CD8-positive, alpha-beta memory T cell (primary cell): ENCODE measurements around the gene PRR35. TPM values are rescaled to one million over a fixed set of nuclear protein-coding genes. Genes with fewer than 3 reads are reported as not detected.

ENCODE experiments used
- CTCF ChIA-PET: fragments of 350-600 bp; sonication (Branson Sonifier 250); formaldehyde crosslinking; loops from one replicate; lab custom pipeline; 2021; ENCODE audit warnings: antibody characterized with exemption; lab: Charles Lee
- POLR2A ChIA-PET: fragments of 350-600 bp; sonication (Branson Sonifier 250); formaldehyde crosslinking; loops from one replicate; lab custom pipeline; 2021; ENCODE audit warnings: antibody characterized with exemption; lab: Charles Lee
- DNase-seq, 5 donors: peaks; one replicate each; pipeline versions ENCODE4 v3.0.0 to v3.0.0-alpha.2; 2020 to 2022; ENCODE audit warnings: mixed read lengths in 1 of 5
- H3K27ac ChIP-seq: one replicate; pipeline ENCODE4 v1.7.0; 2013; ENCODE audit warnings: low read depth, mild to moderate bottlenecking, low read length, moderate library complexity
- H3K27me3 ChIP-seq: 2 replicates; pipeline ENCODE4 v1.7.0; 2013; ENCODE audit warnings: low read length, mild to moderate bottlenecking; ENCODE audit not compliant: insufficient read depth, poor library complexity, severe bottlenecking
- H3K36me3 ChIP-seq: 2 replicates; pipeline ENCODE4 v1.7.0; 2013; ENCODE audit warnings: mild to moderate bottlenecking, low read length, moderate library complexity; ENCODE audit not compliant: insufficient read depth
- H3K4me1 ChIP-seq: 2 replicates; pipeline ENCODE4 v1.7.0; 2013; ENCODE audit warnings: mild to moderate bottlenecking, low read length, moderate library complexity; ENCODE audit not compliant: insufficient read depth
- H3K4me3 ChIP-seq: 2 replicates; pipeline ENCODE4 v1.7.0; 2013; ENCODE audit warnings: mild to moderate bottlenecking, low read length
- H3K9me3 ChIP-seq: 2 replicates; pipeline ENCODE4 v1.7.0; 2013; ENCODE audit warnings: mild to moderate bottlenecking, low read length
- H3K27ac Mint-ChIP-seq, 8 donors: one replicate each; pipeline ENCODE4 v1.8.0; 2020 to 2021; ENCODE audit warnings: mixed read lengths in 8 of 8, mild to moderate bottlenecking in 6 of 8, inconsistent platforms in 3 of 8, moderate library complexity in 3 of 8
- H3K27me3 Mint-ChIP-seq, 2 donors: one replicate each; pipeline ENCODE4 v1.8.0; 2020 to 2021; ENCODE audit warnings: mixed read lengths in 2 of 2, mild to moderate bottlenecking in 1 of 2, moderate library complexity in 1 of 2
- H3K36me3 Mint-ChIP-seq, 3 donors: one replicate each; pipeline ENCODE4 v1.8.0; 2020 to 2021; ENCODE audit warnings: mixed read lengths in 3 of 3, inconsistent platforms in 1 of 3, mild to moderate bottlenecking in 1 of 3
- H3K4me1 Mint-ChIP-seq, 3 donors: one replicate each; pipeline ENCODE4 v1.8.0; 2020 to 2021; ENCODE audit warnings: mixed read lengths in 3 of 3, inconsistent platforms in 1 of 3, mild to moderate bottlenecking in 1 of 3
- H3K4me3 Mint-ChIP-seq, 7 donors: one replicate each; pipeline ENCODE4 v1.8.0; 2020 to 2021; ENCODE audit warnings: mixed read lengths in 7 of 7, mild to moderate bottlenecking in 6 of 7, moderate library complexity in 4 of 7, inconsistent platforms in 2 of 7
- H3K9me3 Mint-ChIP-seq, 5 donors: one replicate each; pipeline ENCODE4 v1.8.0; 2020 to 2022; ENCODE audit warnings: mixed read lengths in 5 of 5, mild to moderate bottlenecking in 3 of 5, moderate library complexity in 2 of 5, inconsistent platforms in 1 of 5
- polyA plus RNA-seq: library from polyadenylated mRNA; unstranded; fragments of 300-500 nt; fragmentation: Illumina TruSeq; gene quantifications from one replicate; pipeline ENCODE4 v1.2.3, GENCODE V29; 2021
- total RNA-seq, 2 experiments: library from RNA; stranded (reverse); gene quantifications; one replicate each; pipeline ENCODE4 v1.2.3, GENCODE V29; 2021

Gene PRR35
- total and polyA plus RNA-seq, 3 experiments from 2014 or later = not detected

DNA sequence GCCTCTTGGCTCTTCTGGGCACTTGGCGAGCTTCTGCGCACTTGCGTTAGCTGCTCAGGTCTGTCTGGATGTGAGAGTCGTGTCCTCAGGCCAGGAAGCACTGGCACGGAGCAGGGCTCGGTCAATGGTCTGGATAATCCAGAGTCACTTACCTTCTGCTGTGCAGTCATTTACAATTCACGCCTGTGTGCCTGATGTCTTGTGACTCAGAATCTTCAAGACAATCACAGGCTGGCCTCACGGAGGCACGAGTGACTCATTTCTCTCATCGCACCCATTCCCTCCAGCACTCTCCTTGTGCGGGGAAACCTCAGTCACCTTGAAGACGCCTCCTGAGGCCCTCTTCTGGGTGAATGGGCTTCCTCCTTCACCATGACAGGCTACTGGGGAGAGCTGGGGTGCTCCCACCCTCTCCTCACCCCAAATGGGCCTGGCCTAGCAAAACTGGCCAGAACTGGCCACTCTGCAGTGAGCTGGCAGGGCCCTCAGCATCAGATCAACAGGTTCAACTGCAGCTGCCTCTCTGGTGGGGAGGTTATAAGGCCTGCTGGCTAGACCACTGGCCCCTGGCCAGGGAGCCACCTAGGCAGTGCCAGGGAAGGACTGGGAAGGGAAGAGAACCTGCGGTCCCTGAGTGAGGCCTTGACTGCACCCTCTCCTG lies 34.5 kb upstream of the PRR35 start:
- Histone ChIP-seq H3K4me3 (no peak overlapping the region), H3K27me3 (no peaks in the 10 kb centered on the region), H3K4me1 (peaks cover 35% of the 10 kb centered on the region), H3K36me3 (no peaks in the 10 kb centered on the region), H3K27ac (peak overlapping the region; percentile 81), H3K9me3 (no peaks in the 10 kb centered on the region)
- ChIA-PET CTCF (interaction anchor here (1.2 kb wide), 1 partner anchor 111 kb away, joined by 3 read pairs; the partner anchor contains the start of gene METTL26), POLR2A (no interaction called here)
- Mint-ChIP-seq H3K36me3 (peaks cover 0 to 8% (median 0%) of the 10 kb centered on the region in 3 donors), H3K4me3 (peak overlapping the region; percentile 49 to 93 (median 78)), H3K27ac (peak overlapping the region; percentile 60 to 93 (median 88)), H3K9me3 (no peaks in the 10 kb centered on the region), H3K4me1 (peaks cover 33 to 44% (median 34%) of the 10 kb centered on the region in 3 donors), H3K27me3 (peaks cover 0 to 3% of the 10 kb centered on the region in 2 donors)
- peak in 4 of 5 donors; percentile 15 to 76 (median 30) for DNase-seq

GRCh38 chr16:526181-527014 lies 33.8 kb upstream of the PRR35 start:
- POLR2A ChIA-PET = interaction anchor here (0.8 to 1.3 kb wide), 3 partner anchors 110 to 169 kb away, joined by 3 to 10 read pairs (median 3); partner anchors contain the start of gene METTL26
- peak overlapping the region; percentile 72 for H3K4me3 ChIP-seq
- no peaks in the 10 kb centered on the region for H3K27me3 ChIP-seq
- Mint-ChIP-seq H3K36me3 (peaks cover 0 to 8% (median 0%) of the 10 kb centered on the region in 3 donors), H3K27ac (peak overlapping the region; percentile 79 to 95 (median 92)), H3K27me3 (peaks cover 0 to 3% of the 10 kb centered on the region in 2 donors), H3K4me1 (peaks cover 33 to 44% (median 36%) of the 10 kb centered on the region in 3 donors), H3K9me3 (no peaks in the 10 kb centered on the region), H3K4me3 (peak overlapping the region; percentile 74 to 93 (median 78))
- peak in 2 of 5 donors; percentile 6 to 16 for DNase-seq
- peak overlapping the region; percentile 81 for H3K27ac ChIP-seq
- no peaks in the 10 kb centered on the region for H3K36me3 ChIP-seq
- CTCF ChIA-PET = interaction anchor here (1.1 to 1.2 kb wide), 2 partner anchors 8 to 110 kb away, joined by 3 read pairs; partner anchors contain the start of gene METTL26
- peaks cover 35% of the 10 kb centered on the region for H3K4me1 ChIP-seq
- no peaks in the 10 kb centered on the region for H3K9me3 ChIP-seq

- Mint-ChIP-seq H3K27me3 (peaks cover 0 to 1% of the 10 kb centered on the region in 2 donors), H3K4me1 (peaks cover 33 to 44% (median 36%) of the 10 kb centered on the region in 3 donors), H3K27ac (peak within 1 kb of the TSS; percentile 88 to 99 (median 94)), H3K9me3 (no peaks in the 10 kb centered on the region), H3K4me3 (peak within 1 kb of the TSS; percentile 93 to 97 (median 93)), H3K36me3 (peaks cover 0 to 8% (median 0%) of the 10 kb centered on the region in 3 donors)
- DNase-seq = peak; percentile 78 to 89 (median 87)
- Histone ChIP-seq H3K36me3 (no peaks in the 10 kb centered on the region), H3K9me3 (no peaks in the 10 kb centered on the region), H3K27me3 (no peaks in the 10 kb centered on the region), H3K4me3 (peak within 1 kb of the TSS; percentile 87), H3K27ac (peak within 1 kb of the TSS; percentile 81), H3K4me1 (peaks cover 35% of the 10 kb centered on the region)
- POLR2A ChIA-PET = interaction anchor here (0.8 to 1.3 kb wide), 4 partner anchors 61 to 169 kb away, joined by 3 to 10 read pairs (median 3); partner anchors contain the start of gene METTL26
- CTCF ChIA-PET = interaction anchor here (1.1 kb wide), 1 partner anchor 9 kb away, joined by 3 read pairs; no protein-coding TSS in a partner anchor
Measured at GRCh38 chr16:527015-527903, 32.9 kb upstream of the PRR35 start, which contains the start of gene CAPN15. Gene CAPN15 (plus strand): TSS chr16:527712. CDS start chr16:546839, 19,127 bp downstream.

GRCh38 chr16:528111-529011 lies 31.8 kb upstream of the PRR35 start:
- POLR2A ChIA-PET = interaction anchor here (0.5 to 1.3 kb wide), 2 partner anchors 109 to 336 kb away, joined by 7 to 10 read pairs; partner anchors contain the start of gene METTL26
- peaks cover 35% of the 10 kb centered on the region for H3K4me1 ChIP-seq

GRCh38 chr16:529012-529575 lies 31.1 kb upstream of the PRR35 start:
- peak in 1 of 5 donors; percentile 20 for DNase-seq
- no peaks in the 10 kb centered on the region for H3K9me3 ChIP-seq
- H3K4me3 ChIP-seq = peak overlapping the region; percentile 87
- POLR2A ChIA-PET = interaction anchor here (0.5 kb wide), 1 partner anchor 337 kb away, joined by 7 read pairs; no protein-coding TSS in a partner anchor
- Mint-ChIP-seq H3K4me3 (peak overlapping the region; percentile 93 to 97 (median 93)), H3K4me1 (peaks cover 33 to 45% (median 34%) of the 10 kb centered on the region in 3 donors), H3K9me3 (no peaks in the 10 kb centered on the region), H3K27ac (peak overlapping the region; percentile 88 to 99 (median 94)), H3K36me3 (peaks cover 0 to 8% (median 0%) of the 10 kb centered on the region in 3 donors), H3K27me3 (peaks cover 0 to 1% of the 10 kb centered on the region in 2 donors)
- no peaks in the 10 kb centered on the region for H3K36me3 ChIP-seq
- H3K27me3 ChIP-seq = no peaks in the 10 kb centered on the region
- CTCF ChIA-PET = no interaction called here
- peaks cover 35% of the 10 kb centered on the region for H3K4me1 ChIP-seq
- peak overlapping the region; percentile 73 for H3K27ac ChIP-seq

More at GRCh38 chr16:528111-529011, 31.8 kb upstream of the PRR35 start:
- H3K4me1 Mint-ChIP-seq = peaks cover 33 to 47% (median 34%) of the 10 kb centered on the region in 3 donors
- no peaks in the 10 kb centered on the region for H3K27me3 ChIP-seq
- H3K4me3 Mint-ChIP-seq = peak overlapping the region; percentile 93 to 97 (median 93)
- H3K27me3 Mint-ChIP-seq = peaks cover 0 to 1% of the 10 kb centered on the region in 2 donors
- no peaks in the 10 kb centered on the region for H3K36me3 ChIP-seq
- H3K9me3 ChIP-seq = no peaks in the 10 kb centered on the region
- no peaks in the 10 kb centered on the region for H3K9me3 Mint-ChIP-seq
- H3K27ac Mint-ChIP-seq = peak overlapping the region; percentile 88 to 99 (median 94)
- DNase-seq = peak in 4 of 5 donors; percentile 14 to 43 (median 25)
- CTCF ChIA-PET = no interaction called here
- peak overlapping the region; percentile 73 for H3K27ac ChIP-seq
- peaks cover 0 to 8% (median 0%) of the 10 kb centered on the region in 3 donors for H3K36me3 Mint-ChIP-seq
- H3K4me3 ChIP-seq = peak overlapping the region; percentile 87

- no peak for DNase-seq
- Mint-ChIP-seq H3K36me3 (peaks cover 0 to 11% (median 0%) of the 10 kb centered on the region in 3 donors), H3K9me3 (no peaks in the 10 kb centered on the region), H3K27me3 (peaks cover 0 to 1% of the 10 kb centered on the region in 2 donors), H3K27ac (peak overlapping the region in 6 of 8 donors; percentile 70 to 90 (median 86)), H3K4me3 (peak overlapping the region; percentile 74 to 97 (median 93)), H3K4me1 (peaks cover 32 to 42% (median 34%) of the 10 kb centered on the region in 3 donors)
- ChIA-PET CTCF (no interaction called here), POLR2A (no interaction called here)
- Histone ChIP-seq H3K4me1 (peaks cover 31% of the 10 kb centered on the region), H3K4me3 (no peak overlapping the region), H3K36me3 (no peaks in the 10 kb centered on the region), H3K9me3 (no peaks in the 10 kb centered on the region), H3K27ac (no peak overlapping the region), H3K27me3 (no peaks in the 10 kb centered on the region)
Measured at GRCh38 chr16:530111-530817, 29.9 kb upstream of the PRR35 start.
